ENCODE results near the gene MBNL1.

GRCh38 chr3:152258448-152259393 is 10.0 kb upstream of the MBNL1 start:
- TF ChIP-seq KDM6A (CRISPR knock-in tag; IDR thresholded peaks at IDR 0.05; ENCODE audit: low read depth) (peak; percentile 65; the same call in 1 of the 2 replicates), FOSL1 (CRISPR knock-in tag; IDR thresholded peaks at IDR 0.05; ENCODE audit: borderline replicate concordance) (no peak), CTCF (CRISPR knock-in tag; IDR thresholded peaks at IDR 0.05) (no peak), SUZ12 (IDR thresholded peaks at IDR 0.05; ENCODE audit: low read depth, low read length) (no peak), BRF2 (CRISPR knock-in tag; IDR thresholded peaks at IDR 0.05) (no peak), POLR2A (IDR thresholded peaks at IDR 0.05; ENCODE audit: insufficient read depth in 1 of 2, low read depth in 2 of 2, low read length in 2 of 2) (no peak)
